Measurements from ENCODE around the gene CCDC110. TPM values are rescaled to one million over a fixed set of nuclear protein-coding genes. Genes with fewer than 3 reads are reported as not detected.
"Not testable (repeated sequence)": the region's sequence is repeated elsewhere in the genome, so short reads cannot be mapped to it uniquely, and the experiment has no call there.

CCDC110 gene
- total and polyA plus RNA-seq, 12 donors: 0.12 to 2.5 (median 1.6) TPM

DNA sequence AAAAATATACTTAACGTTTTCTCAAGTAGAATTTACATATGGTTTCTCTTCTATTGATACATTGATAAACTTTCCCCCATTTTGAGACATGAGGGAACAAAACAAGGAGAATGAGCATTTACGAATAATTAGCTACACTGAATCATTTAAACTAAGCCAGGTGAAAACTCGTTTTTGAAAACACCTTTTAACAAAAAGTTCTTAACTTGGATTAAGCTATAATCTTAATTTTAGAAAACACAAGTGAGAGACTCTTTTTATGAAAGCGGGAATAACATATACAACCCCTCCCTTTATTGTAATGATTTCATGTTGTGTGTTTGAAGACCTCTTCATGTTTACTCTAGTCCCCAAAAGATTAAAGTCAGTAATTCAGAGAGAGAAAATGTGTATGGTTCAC is 43.7 kb upstream of the CCDC110 start:
- H3K27me3 ChIP-seq: peaks cover 0 to 61% (median 0%) of the 10 kb centered on the region in 7 donors
- no peaks in the 10 kb centered on the region for H3K9me3 ChIP-seq
- peaks cover 0 to 75% (median 13%) of the 10 kb centered on the region in 9 donors for H3K36me3 ChIP-seq
- H3K27ac ChIP-seq: peak overlapping the region in 1 of 10 donors; percentile 36
- TF ChIP-seq, protein P1, sequence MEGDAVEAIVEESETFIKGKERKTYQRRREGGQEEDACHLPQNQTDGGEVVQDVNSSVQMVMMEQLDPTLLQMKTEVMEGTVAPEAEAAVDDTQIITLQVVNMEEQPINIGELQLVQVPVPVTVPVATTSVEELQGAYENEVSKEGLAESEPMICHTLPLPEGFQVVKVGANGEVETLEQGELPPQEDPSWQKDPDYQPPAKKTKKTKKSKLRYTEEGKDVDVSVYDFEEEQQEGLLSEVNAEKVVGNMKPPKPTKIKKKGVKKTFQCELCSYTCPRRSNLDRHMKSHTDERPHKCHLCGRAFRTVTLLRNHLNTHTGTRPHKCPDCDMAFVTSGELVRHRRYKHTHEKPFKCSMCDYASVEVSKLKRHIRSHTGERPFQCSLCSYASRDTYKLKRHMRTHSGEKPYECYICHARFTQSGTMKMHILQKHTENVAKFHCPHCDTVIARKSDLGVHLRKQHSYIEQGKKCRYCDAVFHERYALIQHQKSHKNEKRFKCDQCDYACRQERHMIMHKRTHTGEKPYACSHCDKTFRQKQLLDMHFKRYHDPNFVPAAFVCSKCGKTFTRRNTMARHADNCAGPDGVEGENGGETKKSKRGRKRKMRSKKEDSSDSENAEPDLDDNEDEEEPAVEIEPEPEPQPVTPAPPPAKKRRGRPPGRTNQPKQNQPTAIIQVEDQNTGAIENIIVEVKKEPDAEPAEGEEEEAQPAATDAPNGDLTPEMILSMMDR (IDR thresholded peaks at IDR 0.05): no peak
- ATAC-seq: no peak
- no peak overlapping the region for H3K4me3 ChIP-seq
- WGBS, 2 donors: 87% methylated on average over 4 of the region's 4 CpGs
- no peak for DNase-seq
- peaks cover 9 to 68% (median 23%) of the 10 kb centered on the region in 9 donors for H3K4me1 ChIP-seq
- intact Hi-C loops (cut with DNase I): no loop called here

DNA sequence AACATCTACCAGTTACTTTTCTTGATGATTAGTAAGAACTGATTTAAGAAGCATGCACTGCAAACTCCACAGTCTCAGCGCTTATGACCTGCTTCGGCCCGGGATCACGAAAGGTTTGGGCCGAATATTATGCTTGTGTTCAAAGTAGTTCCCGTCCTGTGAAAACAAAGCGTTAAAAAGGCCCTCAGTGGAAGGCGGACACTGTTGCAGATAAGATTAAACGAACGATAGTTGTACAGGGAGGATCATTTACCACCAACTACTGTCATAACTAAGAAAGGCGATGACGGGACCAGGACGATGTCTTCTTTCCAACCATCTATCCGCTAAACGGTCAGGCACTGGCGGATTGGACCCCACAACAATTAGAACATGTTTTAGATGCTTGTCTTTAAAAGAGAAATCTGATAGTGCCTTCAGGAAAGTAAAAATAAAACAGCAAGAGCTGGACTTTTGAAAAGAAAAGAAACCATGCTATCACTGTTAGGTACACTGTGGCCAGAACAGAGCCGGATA is 42.7 kb upstream of the CCDC110 start:
- Histone ChIP-seq H3K9me3 (no peaks in the 10 kb centered on the region), H3K36me3 (peaks cover 0 to 78% (median 10%) of the 10 kb centered on the region in 9 donors), H3K4me1 (peaks cover 5 to 59% (median 20%) of the 10 kb centered on the region in 9 donors), H3K4me3 (no peak overlapping the region), H3K27me3 (peaks cover 0 to 70% (median 0%) of the 10 kb centered on the region in 7 donors), H3K27ac (peak overlapping the region in 9 of 10 donors; percentile 15 to 72 (median 48))
- no peak for DNase-seq
- 59 to 74% methylated on average over 17 of the region's 17 CpGs for WGBS, 2 donors
- ATAC-seq: peak in 5 of 8 donors; percentile 5 to 45 (median 15)
- intact Hi-C loops (cut with DNase I): no loop called here
- TF ChIP-seq, protein P1 (IDR thresholded peaks at IDR 0.05): no peak

DNA sequence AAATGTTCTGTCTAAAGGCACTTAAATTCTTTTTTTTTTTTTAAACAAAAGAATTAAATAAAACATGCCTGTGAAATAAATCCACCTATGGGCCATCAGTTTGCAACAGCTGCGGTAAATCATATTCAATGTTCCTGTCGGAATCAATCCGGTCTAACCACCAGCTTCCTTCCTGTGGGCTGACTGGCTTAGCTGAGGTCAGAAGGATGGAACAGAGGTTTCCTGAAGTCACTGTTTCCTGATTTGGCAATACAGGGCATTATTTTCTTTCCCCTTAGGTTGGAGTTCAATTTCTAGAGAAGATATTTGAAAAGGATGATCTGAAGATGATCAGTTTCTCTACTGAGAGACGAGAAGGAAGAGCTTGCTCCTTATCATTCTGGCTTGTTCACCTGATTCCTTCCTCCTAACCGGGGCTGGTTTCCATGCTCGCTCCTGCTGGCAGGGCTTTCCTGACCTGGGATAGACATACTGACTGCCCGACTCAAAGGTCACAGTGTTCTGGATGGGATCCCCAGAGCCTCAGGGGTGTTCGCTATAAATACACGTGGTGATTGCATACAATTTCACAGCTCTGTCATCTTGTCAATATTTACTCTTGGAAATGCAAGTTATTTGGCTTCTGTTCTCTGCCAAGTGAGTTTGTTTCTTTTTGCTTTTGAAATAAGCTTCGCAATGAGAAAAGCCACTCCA is 42.1 kb upstream of the CCDC110 start:
- 27 to 33% methylated on average over 10 of the region's 10 CpGs for WGBS, 2 donors
- intact Hi-C loops (cut with DNase I): no loop called here
- Histone ChIP-seq H3K4me1 (peaks cover 5 to 53% (median 17%) of the 10 kb centered on the region in 9 donors), H3K4me3 (no peak overlapping the region), H3K9me3 (no peaks in the 10 kb centered on the region), H3K27me3 (peaks cover 0 to 71% (median 0%) of the 10 kb centered on the region in 7 donors), H3K36me3 (peaks cover 0 to 76% (median 7%) of the 10 kb centered on the region in 9 donors), H3K27ac (peak overlapping the region; percentile 15 to 72 (median 45))
- DNase-seq: peak in 1 of 2 donors; percentile 35
- ATAC-seq: peak; percentile 50 to 89 (median 82)
- TF ChIP-seq, protein P1 (IDR thresholded peaks at IDR 0.05): no peak

DNA sequence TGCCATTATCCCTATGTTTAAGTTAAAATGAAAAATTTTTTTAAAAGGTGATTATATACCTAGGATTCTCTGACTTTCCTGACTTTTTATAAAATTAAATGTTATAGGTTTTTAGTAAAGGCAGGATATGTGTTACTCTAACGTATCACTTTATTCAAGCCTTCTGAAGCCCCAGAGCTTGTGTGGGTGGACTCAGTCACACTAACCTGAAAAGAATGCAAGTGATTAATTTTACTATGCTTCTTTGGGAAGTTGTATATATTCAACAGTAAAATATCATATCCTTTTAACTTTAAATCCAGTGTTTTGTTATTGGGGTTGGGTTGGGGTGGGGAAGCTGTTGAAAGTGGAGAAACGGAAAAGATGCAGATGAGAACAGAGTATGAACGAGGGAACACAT is 41.0 kb upstream of the CCDC110 start:
- 90 to 95% methylated on average over 3 of the region's 3 CpGs for WGBS, 2 donors
- Histone ChIP-seq H3K36me3 (peaks cover 0 to 68% (median 5%) of the 10 kb centered on the region in 9 donors), H3K4me1 (peaks cover 5 to 50% (median 17%) of the 10 kb centered on the region in 9 donors)

DNA sequence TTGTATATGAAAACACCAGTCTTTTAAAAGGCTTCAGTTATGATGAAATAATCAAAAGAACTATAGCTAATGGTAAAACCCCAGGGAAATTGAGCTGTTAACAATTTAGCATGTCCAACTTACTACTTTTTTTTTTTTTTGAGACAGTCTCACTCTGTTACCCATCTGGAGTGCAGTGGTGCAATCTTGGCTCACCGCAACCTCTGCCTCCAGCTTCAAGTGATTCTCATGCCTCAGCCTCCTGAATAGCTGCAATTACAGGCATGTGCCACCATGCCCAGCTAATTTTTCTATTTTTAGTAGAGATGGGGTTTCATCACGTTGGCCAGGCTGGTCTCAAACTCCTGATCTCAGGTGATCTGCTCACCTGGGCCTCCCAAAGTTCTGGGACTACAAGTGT is 39.7 kb upstream of the CCDC110 start:
- Histone ChIP-seq H3K27me3 (peaks cover 0 to 60% (median 0%) of the 10 kb centered on the region in 7 donors), H3K27ac (peak overlapping the region in 3 of 10 donors; percentile 23 to 53 (median 29)), H3K4me1 (peaks cover 5 to 42% (median 17%) of the 10 kb centered on the region in 9 donors), H3K36me3 (peaks cover 0 to 63% (median 5%) of the 10 kb centered on the region in 9 donors)
- H3K9me3 ChIP-seq; DNase-seq; ATAC-seq; intact Hi-C loops (cut with DNase I); H3K4me3 ChIP-seq: not testable (repeated sequence)
- WGBS, 2 donors: 62 to 64% methylated on average over 2 of the region's 2 CpGs

More for the DNA sequence above, 41.0 kb upstream of the CCDC110 start:
- ATAC-seq: no peak
- H3K27ac ChIP-seq: peak overlapping the region in 4 of 10 donors; percentile 18 to 66 (median 41)
- H3K4me3 ChIP-seq: no peak overlapping the region
- intact Hi-C loops (cut with DNase I): no loop called here
- TF ChIP-seq, protein P1 (IDR thresholded peaks at IDR 0.05): no peak
- H3K27me3 ChIP-seq: peaks cover 0 to 71% (median 0%) of the 10 kb centered on the region in 7 donors
- no peaks in the 10 kb centered on the region for H3K9me3 ChIP-seq
- no peak for DNase-seq

Measured in heart right ventricle (tissue), 16 donors.